Muscle of leg (tissue), 11 donors: Measurements from ENCODE around the gene OR12D1. TPM values are rescaled to one million over a fixed set of nuclear protein-coding genes. Genes with fewer than 3 reads are reported as not detected.
A peak's percentile ranks its signal among the peaks of the same experiment; 100 is the strongest.
"Not testable (repeated sequence)": the region's sequence is repeated elsewhere in the genome, so short reads cannot be mapped to it uniquely, and the experiment has no call there.

ENCODE experiments used
- DNase-seq: peaks from one replicate; pipeline ENCODE4 v3.0.0; 2013
- H3K27ac ChIP-seq: one replicate; pipeline ENCODE4 v1.5.1; 2013; ENCODE audit warnings: mild to moderate bottlenecking, low read length, control low read depth
- H3K27me3 ChIP-seq: one replicate; pipeline ENCODE4 v1.6.1; 2013; ENCODE audit warnings: low read length; ENCODE audit not compliant: control insufficient read depth, insufficient read depth
- H3K36me3 ChIP-seq: one replicate; pipeline ENCODE4 v1.6.1; 2013; ENCODE audit warnings: low read length; ENCODE audit not compliant: control insufficient read depth, insufficient read depth
- H3K4me1 ChIP-seq: one replicate; pipeline ENCODE4 v1.6.1; 2013; ENCODE audit warnings: low read length; ENCODE audit not compliant: control insufficient read depth, insufficient read depth
- H3K4me3 ChIP-seq: one replicate; pipeline ENCODE4 v1.5.1; 2013; ENCODE audit warnings: low read length, control low read depth
- H3K9me3 ChIP-seq: replicated peaks from 2 replicates; pipeline ENCODE4 v1.6.1; 2013; ENCODE audit warnings: low read depth, low read length; ENCODE audit not compliant: control insufficient read depth
- WGBS: methylation state at CpG from one replicate; pipeline ENCODE4 v1.1.5; 2013; ENCODE audit warnings: missing lambda C conversion rate; ENCODE audit not compliant: insufficient coverage; 5-methylcytosine and 5-hydroxymethylcytosine counted together
- polyA plus RNA-seq, 8 donors: library from polyadenylated mRNA; unstranded; fragments of 120-200 nt; gene quantifications; one replicate each; pipeline versions ENCODE4 v1.2.1 to v1.2.3, GENCODE V29; 2013; ENCODE audit warnings: inconsistent platforms in 1 of 8, low replicate concordance in 1 of 8; ENCODE audit not compliant: insufficient read length in 8 of 8, insufficient read depth in 1 of 8
- total RNA-seq: library from RNA; stranded (reverse); fragments of 120-200 nt; gene quantifications from one replicate; pipeline ENCODE4 v1.2.4, GENCODE V29; 2013

Gene OR12D1
- total and polyA plus RNA-seq, 9 donors, result not detected

- H3K27me3 ChIP-seq, result no peaks in the 10 kb centered on the region
- H3K9me3 ChIP-seq, result no peaks in the 10 kb centered on the region
- WGBS, result no CpG with 5 or more reads among the region's 1 CpG
- DNase-seq, result no peak
- H3K4me3 ChIP-seq, result no peak overlapping the region
- no peaks in the 10 kb centered on the region for H3K4me1 ChIP-seq
- no peak overlapping the region for H3K27ac ChIP-seq
- H3K36me3 ChIP-seq, result no peaks in the 10 kb centered on the region
These were observed 10.3 kb downstream of the OR12D1 start for GRCh38 chr6:29425075-29425474.

- H3K4me1 ChIP-seq, result no peaks in the 10 kb centered on the region
- DNase-seq, result no peak
- no peaks in the 10 kb centered on the region for H3K36me3 ChIP-seq
- 38% methylated on average over 1 of the region's 3 CpGs for WGBS
- H3K9me3 ChIP-seq, result no peaks in the 10 kb centered on the region
- no peak overlapping the region for H3K4me3 ChIP-seq
- no peak overlapping the region for H3K27ac ChIP-seq
- no peaks in the 10 kb centered on the region for H3K27me3 ChIP-seq
These were observed 11.9 kb downstream of the OR12D1 start for GRCh38 chr6:29426654-29427053.

GRCh38 chr6:29436730-29437129 is 22.0 kb downstream of the OR12D1 start:
- not testable (repeated sequence) for H3K27me3 ChIP-seq, H3K4me1 ChIP-seq, DNase-seq, H3K4me3 ChIP-seq, H3K36me3 ChIP-seq, H3K9me3 ChIP-seq, H3K27ac ChIP-seq
- WGBS, result 61% methylated on average over 4 of the region's 18 CpGs

DNA sequence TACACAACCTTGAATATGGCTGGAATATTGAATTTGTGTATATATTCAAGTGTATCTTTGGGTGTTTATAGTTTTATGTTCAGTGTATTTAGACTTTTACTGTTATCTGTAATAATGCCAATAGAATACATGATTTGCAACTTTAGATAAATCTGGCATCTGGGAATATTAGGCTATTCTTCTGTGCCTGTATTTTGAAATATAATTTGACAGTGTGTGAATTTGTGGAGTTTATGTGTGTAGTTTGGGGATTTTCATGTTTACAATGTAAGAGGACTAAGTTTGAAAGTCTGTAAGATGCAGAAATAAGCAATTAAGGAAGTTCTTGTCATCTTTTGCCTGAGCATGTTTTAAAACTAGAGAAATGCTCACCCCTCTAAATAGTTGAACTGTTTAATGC is 24.3 kb downstream of the OR12D1 start, which contains the start of gene OR10C1:
OR10C1 (plus strand) TSS at position 301 of the 400 bp plus-strand sequence. CDS start 710 bp downstream, outside the sequence.
- Histone ChIP-seq H3K4me1 (no peaks in the 10 kb centered on the region), H3K27me3 (no peaks in the 10 kb centered on the region), H3K27ac (no peak within 1 kb of the TSS), H3K9me3 (no peaks in the 10 kb centered on the region), H3K36me3 (no peaks in the 10 kb centered on the region), H3K4me3 (no peak within 1 kb of the TSS)
- no peak for DNase-seq

DNA sequence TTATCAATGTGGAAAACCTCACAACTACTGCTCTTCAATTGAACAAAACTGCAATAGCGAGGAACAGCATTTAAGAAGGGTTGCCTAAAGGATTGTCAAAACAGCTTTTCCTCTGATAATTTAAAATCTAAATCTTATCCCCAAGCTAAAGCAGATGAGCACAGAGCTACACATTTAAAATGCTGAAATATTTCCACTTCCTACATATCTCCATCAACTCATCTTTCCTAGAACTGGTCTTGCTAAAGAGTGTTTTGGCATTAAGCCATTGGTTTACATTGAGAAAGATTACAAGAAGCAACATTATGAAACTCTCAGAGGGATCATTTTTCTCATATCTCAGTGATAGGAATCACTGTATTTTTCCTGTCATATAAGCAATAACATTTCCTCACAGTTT is 28.0 kb downstream of the OR12D1 start:
- no peaks in the 10 kb centered on the region for H3K27me3 ChIP-seq
- H3K36me3 ChIP-seq, result no peaks in the 10 kb centered on the region
- DNase-seq, result no peak
- no peak overlapping the region for H3K4me3 ChIP-seq
- no peaks in the 10 kb centered on the region for H3K9me3 ChIP-seq
- no peaks in the 10 kb centered on the region for H3K4me1 ChIP-seq
- H3K27ac ChIP-seq, result no peak overlapping the region
- WGBS, result no CpG with 5 or more reads among the region's 1 CpG

DNA sequence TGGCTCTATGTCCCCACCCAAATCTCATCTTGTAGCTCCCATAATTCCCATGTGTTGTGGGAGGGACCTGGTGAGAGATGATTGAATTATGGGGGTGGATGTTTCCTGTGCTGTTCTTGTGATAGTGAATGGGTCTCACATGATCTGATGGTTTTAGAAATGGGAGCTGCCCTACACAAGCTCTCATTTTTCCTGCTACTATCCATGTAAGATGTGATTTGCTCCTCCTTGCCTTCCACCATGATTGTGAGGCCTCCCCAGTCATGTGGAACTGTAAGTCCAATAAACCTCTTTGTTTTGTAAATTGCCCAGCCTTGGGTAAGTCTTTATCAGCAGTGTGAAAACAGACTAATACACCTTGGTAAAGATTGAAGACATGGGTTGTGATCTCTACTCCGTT is 29.3 kb downstream of the OR12D1 start:
- not testable (repeated sequence) for H3K27me3 ChIP-seq, DNase-seq, H3K4me3 ChIP-seq, H3K9me3 ChIP-seq, H3K4me1 ChIP-seq, H3K36me3 ChIP-seq, H3K27ac ChIP-seq
- WGBS, result no CpG with 5 or more reads among the region's 1 CpG

GRCh38 chr6:29447670-29448069 is 32.9 kb downstream of the OR12D1 start:
- Histone ChIP-seq H3K27me3 (no peaks in the 10 kb centered on the region), H3K9me3 (no peaks in the 10 kb centered on the region), H3K4me3 (no peak overlapping the region), H3K36me3 (no peaks in the 10 kb centered on the region), H3K27ac (no peak overlapping the region), H3K4me1 (no peaks in the 10 kb centered on the region)
- peak; percentile 5 for DNase-seq
- no CpG with 5 or more reads among the region's 1 CpG for WGBS

- WGBS, result no CpG with 5 or more reads among the region's 3 CpGs
- no peak overlapping the region for H3K4me3 ChIP-seq
- H3K27ac ChIP-seq, result no peak overlapping the region
- H3K36me3 ChIP-seq, result no peaks in the 10 kb centered on the region
- H3K9me3 ChIP-seq, result no peaks in the 10 kb centered on the region
- H3K27me3 ChIP-seq, result no peaks in the 10 kb centered on the region
- no peaks in the 10 kb centered on the region for H3K4me1 ChIP-seq
- no peak for DNase-seq
These were observed 36.9 kb downstream of the OR12D1 start for GRCh38 chr6:29451471-29452193.

DNA sequence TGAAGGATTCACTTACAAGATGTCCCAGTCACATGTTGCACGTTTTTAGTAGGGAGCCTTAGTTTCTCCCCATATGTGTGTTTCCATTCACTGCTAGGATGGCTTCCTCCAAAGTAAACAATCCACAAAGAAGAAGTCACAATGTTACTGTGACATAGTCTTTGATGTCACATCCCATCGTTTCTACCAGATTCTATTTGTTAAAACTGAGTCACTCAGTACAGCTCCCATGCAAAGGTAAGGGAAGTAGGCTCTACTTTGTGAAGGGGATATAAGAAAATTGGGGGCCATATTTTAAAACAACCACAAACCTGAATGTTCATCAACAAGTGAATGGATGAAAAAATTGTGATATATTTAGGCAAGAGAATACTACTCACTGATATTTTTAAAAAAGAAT is 42.2 kb downstream of the OR12D1 start, which contains the start of the genes OR11A1 and OR2H1:
OR11A1 (minus strand) TSS at position 101 of the 400 bp plus-strand sequence. CDS start 29,430 bp downstream, outside the sequence.
OR2H1 (plus strand) TSS at position 185 of the 400 bp plus-strand sequence. CDS start 4,615 bp downstream, outside the sequence.
- no peak for DNase-seq
- Histone ChIP-seq H3K36me3 (no peaks in the 10 kb centered on the region), H3K9me3 (no peaks in the 10 kb centered on the region), H3K27me3 (no peaks in the 10 kb centered on the region), H3K27ac (no peak within 1 kb of the TSS), H3K4me1 (no peaks in the 10 kb centered on the region), H3K4me3 (no peak within 1 kb of the TSS)
- WGBS, result no CpG with 5 or more reads among the region's 2 CpGs

GRCh38 chr6:29461021-29461814 is 46.5 kb downstream of the OR12D1 start:
- no peaks in the 10 kb centered on the region for H3K27me3 ChIP-seq
- 79% methylated on average over 2 of the region's 5 CpGs for WGBS

More at GRCh38 chr6:29461021-29461814, 46.5 kb downstream of the OR12D1 start:
- Histone ChIP-seq H3K4me3 (no peak overlapping the region), H3K9me3 (no peaks in the 10 kb centered on the region), H3K27ac (no peak overlapping the region), H3K36me3 (no peaks in the 10 kb centered on the region), H3K4me1 (no peaks in the 10 kb centered on the region)
- DNase-seq, result no peak
